HFFc6 (cell line): ENCODE data around the gene C3orf20. TPM values are rescaled to one million over a fixed set of nuclear protein-coding genes. Genes with fewer than 3 reads are reported as not detected.
"Not testable (repeated sequence)": the region's sequence is repeated elsewhere in the genome, so short reads cannot be mapped to it uniquely, and the experiment has no call there.

Experiments used
- DNase-seq: peaks from one replicate; pipeline ENCODE4 v3.0.0-alpha.2; 2018
- H3K27ac Mint-ChIP-seq: 2 replicates; pipeline ENCODE4 v1.8.0; 2020; ENCODE audit warnings: mild to moderate bottlenecking, mixed read lengths
- H3K27me3 Mint-ChIP-seq: 2 replicates; pipeline ENCODE4 v1.8.0; 2021; ENCODE audit warnings: mild to moderate bottlenecking, moderate library complexity, mixed read lengths; ENCODE audit not compliant: insufficient read depth
- H3K36me3 Mint-ChIP-seq: 2 replicates; pipeline ENCODE4 v1.8.0; 2021; ENCODE audit warnings: low read depth, mixed read lengths
- H3K4me1 Mint-ChIP-seq: 2 replicates; pipeline ENCODE4 v1.8.0; 2020; ENCODE audit warnings: low read depth, mixed read lengths
- H3K4me3 Mint-ChIP-seq: 2 replicates; pipeline ENCODE4 v1.8.0; 2020; ENCODE audit warnings: mild to moderate bottlenecking, moderate library complexity, mixed read lengths
- H3K9me3 Mint-ChIP-seq: 2 replicates; pipeline ENCODE4 v1.8.0; 2020; ENCODE audit warnings: mild to moderate bottlenecking, mixed read lengths
- CTCF ChIP-seq: fragments of 200-600 bp; sonication (generic); IDR thresholded peaks from 2 replicates; pipeline ENCODE4 v1.5.0; 2021; ENCODE audit warnings: antibody characterized with exemption, mild to moderate bottlenecking
- total RNA-seq, 6 experiments: library from RNA; stranded (reverse); fragmentation: NEBNext Ultra II Directional; extraction: Animal tissue kit (Norgen Biotek cat#: 25700); gene quantifications; 2 replicates in 1 of 6; 3 replicates in 5 of 6; pipeline ENCODE4 v1.2.3, GENCODE V29; 2021

C3orf20 gene
- total RNA-seq, 6 experiments from 2014 or later, result not detected

GRCh38 chr3:14741510-14741909 is 66.6 kb downstream of the C3orf20 start:
- no peak for TF ChIP-seq CTCF
- H3K9me3 Mint-ChIP-seq, result no peaks in the 10 kb centered on the region; the same call in 1 of the 2 replicates
- no peaks in the 10 kb centered on the region for H3K36me3 Mint-ChIP-seq
- no peaks in the 10 kb centered on the region for H3K4me1 Mint-ChIP-seq
- no peak for DNase-seq
- peaks cover 12% of the 10 kb centered on the region; the same call in 1 of the 2 replicates for H3K27me3 Mint-ChIP-seq
- no peak overlapping the region for H3K4me3 Mint-ChIP-seq
- H3K27ac Mint-ChIP-seq, result no peak overlapping the region

- Mint-ChIP-seq H3K27ac (no peak overlapping the region), H3K9me3 (no peaks in the 10 kb centered on the region; the same call in 1 of the 2 replicates), H3K27me3 (peaks cover 9% of the 10 kb centered on the region; the same call in 1 of the 2 replicates), H3K4me3 (no peak overlapping the region), H3K4me1 (no peaks in the 10 kb centered on the region), H3K36me3 (no peaks in the 10 kb centered on the region)
- no peak for DNase-seq
- no peak for TF ChIP-seq CTCF
Observed at GRCh38 chr3:14744556-14744955, 69.6 kb downstream of the C3orf20 start.

GRCh38 chr3:14750650-14751049 is 75.7 kb downstream of the C3orf20 start:
- Mint-ChIP-seq H3K27me3 (peaks cover 5% of the 10 kb centered on the region; the same call in 1 of the 2 replicates), H3K4me1 (no peaks in the 10 kb centered on the region), H3K36me3 (peaks cover 5% of the 10 kb centered on the region; the same call in 1 of the 2 replicates), H3K27ac (no peak overlapping the region), H3K9me3 (peaks cover 15% of the 10 kb centered on the region), H3K4me3 (no peak overlapping the region)
- no peak for DNase-seq
- TF ChIP-seq CTCF, result no peak

GRCh38 chr3:14752979-14753378 is 78.0 kb downstream of the C3orf20 start:
- peaks cover 15% of the 10 kb centered on the region for H3K9me3 Mint-ChIP-seq
- H3K27ac Mint-ChIP-seq, H3K4me1 Mint-ChIP-seq, H3K36me3 Mint-ChIP-seq, DNase-seq, H3K4me3 Mint-ChIP-seq: not testable (repeated sequence)
- H3K27me3 Mint-ChIP-seq, result peaks cover 11% of the 10 kb centered on the region

- H3K27ac Mint-ChIP-seq, result no peak overlapping the region
- no peak for DNase-seq
- H3K9me3 Mint-ChIP-seq, result no peaks in the 10 kb centered on the region
- peaks cover 15% of the 10 kb centered on the region for H3K27me3 Mint-ChIP-seq
- no peak for TF ChIP-seq CTCF
- no peaks in the 10 kb centered on the region for H3K4me1 Mint-ChIP-seq
- H3K36me3 Mint-ChIP-seq, result no peaks in the 10 kb centered on the region
- no peak overlapping the region for H3K4me3 Mint-ChIP-seq
Observed at GRCh38 chr3:14757153-14757700, 82.3 kb downstream of the C3orf20 start.

- Mint-ChIP-seq H3K4me3 (no peak overlapping the region), H3K36me3 (no peaks in the 10 kb centered on the region), H3K27ac (no peak overlapping the region), H3K4me1 (no peaks in the 10 kb centered on the region), H3K9me3 (no peaks in the 10 kb centered on the region), H3K27me3 (peaks cover 13% of the 10 kb centered on the region)
- no peak for DNase-seq
- no peak for TF ChIP-seq CTCF
Observed at GRCh38 chr3:14758297-14758696, 83.4 kb downstream of the C3orf20 start.
